Endothelial cell of umbilical vein (primary cell): ENCODE measurements around the gene RMND5B. TPM values are rescaled to one million over a fixed set of nuclear protein-coding genes. Genes with fewer than 3 reads are reported as not detected.

Experiments
- BruUV-seq: library from RNA; stranded (reverse); fragments of 400-500 nt; replicated peaks from 2 replicates; lab custom pipeline; 2021; lab: Mats Ljungman, UMichigan
- CTCF ChIA-PET: fragments of 300-600, 350-600 bp; sonication (Branson Sonifier 250); formaldehyde crosslinking; loops from one replicate; lab custom pipeline; 2021; ENCODE audit warnings: antibody characterized with exemption, inconsistent platforms; lab: Charles Lee
- POLR2A ChIA-PET: fragments of 300-600, 350-600 bp; sonication (Branson Sonifier 250); formaldehyde crosslinking; loops from one replicate; lab custom pipeline; 2021; ENCODE audit warnings: antibody characterized with exemption, inconsistent platforms; lab: Charles Lee
- DNase-seq: peaks from one replicate; pipeline ENCODE4 v3.0.0-alpha.2; 2011; ENCODE audit warnings: low read depth, low spot score
- FAIRE-seq: peaks from 2 replicates; lab custom pipeline; 2011; peaks lifted over from hg19 to GRCh38; lab: Jason Lieb, UNC
- H2AFZ ChIP-seq: 2 replicates; pipeline ENCODE4 v1.6.0; 2012; ENCODE audit warnings: low read depth, low read length, control low read depth, inconsistent platforms
- H3K27ac ChIP-seq: 2 replicates; pipeline ENCODE4 v1.5.1; 2011; ENCODE audit warnings: low read depth, mild to moderate bottlenecking, control low read depth, low read length, moderate library complexity; ENCODE audit not compliant: insufficient read depth
- H3K27me3 ChIP-seq, 2 experiments: 2 replicates each; pipeline versions ENCODE4 v1.6.0 to v1.6.1; 2011; ENCODE audit warnings: low read length in 2 of 2, mixed read lengths in 1 of 2; ENCODE audit not compliant: control insufficient read depth in 2 of 2, insufficient read depth in 2 of 2
- H3K36me3 ChIP-seq, 2 experiments: 2 replicates in 1 of 2; 3 replicates in 1 of 2; pipeline ENCODE4 v1.5.1; 2011; ENCODE audit warnings: low read length in 2 of 2, mild to moderate bottlenecking in 1 of 2, moderate library complexity in 1 of 2; ENCODE audit not compliant: control insufficient read depth in 2 of 2, insufficient read depth in 2 of 2; ENCODE audit errors: extremely low read depth in 1 of 2
- H3K4me1 ChIP-seq: 3 replicates; pipeline ENCODE4 v1.5.1; 2011; ENCODE audit warnings: mild to moderate bottlenecking, low read length; ENCODE audit not compliant: control insufficient read depth, insufficient read depth; ENCODE audit errors: extremely low read depth
- H3K4me2 ChIP-seq: 2 replicates; pipeline ENCODE4 v1.6.1; 2011; ENCODE audit warnings: low read length, control low read depth, mixed read lengths; ENCODE audit not compliant: insufficient read depth
- H3K4me3 ChIP-seq, 3 experiments: fragments of 200-600 bp in 1 of 3; sonication (generic), shearing (Covaris generic) in 1 of 3; replicated peaks in 1 of 3; 2 replicates each; pipeline ENCODE4 v1.5.1; 2011 to 2016; ENCODE audit warnings: control low read depth in 3 of 3, low read length in 3 of 3, mild to moderate bottlenecking in 2 of 3, inconsistent platforms in 1 of 3, low read depth in 1 of 3, moderate library complexity in 1 of 3; ENCODE audit not compliant: insufficient read depth in 1 of 3
- H3K79me2 ChIP-seq: 2 replicates; pipeline ENCODE4 v1.6.0; 2012; ENCODE audit warnings: low read length, inconsistent platforms; ENCODE audit not compliant: control insufficient read depth, insufficient read depth
- H3K9ac ChIP-seq: replicated peaks from 2 replicates; pipeline ENCODE3; 2011; ENCODE audit warnings: low read length, control low read depth; ENCODE audit not compliant: insufficient read depth; ENCODE audit errors: extremely low read depth
- H3K9me1 ChIP-seq: replicated peaks from 3 replicates; pipeline ENCODE4 v1.6.0; 2011; ENCODE audit warnings: mild to moderate bottlenecking, low read length; ENCODE audit not compliant: control insufficient read depth, insufficient read depth; ENCODE audit errors: extremely low read depth
- H3K9me3 ChIP-seq: replicated peaks from 2 replicates; pipeline ENCODE4 v1.5.1; 2012; ENCODE audit warnings: low read length, inconsistent platforms; ENCODE audit not compliant: control insufficient read depth, insufficient read depth
- H4K20me1 ChIP-seq: replicated peaks from 2 replicates; pipeline ENCODE3; 2011; ENCODE audit warnings: mild to moderate bottlenecking, low read length; ENCODE audit not compliant: control insufficient read depth, insufficient read depth; ENCODE audit errors: extremely low read depth
- EZH2 ChIP-seq: IDR thresholded peaks from 2 replicates; pipeline ENCODE4 v1.6.1; 2012; ENCODE audit warnings: borderline replicate concordance, low read depth, mild to moderate bottlenecking, moderate library complexity, low read length, inconsistent platforms; ENCODE audit not compliant: severe bottlenecking
- FOS ChIP-seq: IDR thresholded peaks from 2 replicates; pipeline ENCODE4 v1.6.1; 2011; ENCODE audit warnings: mild to moderate bottlenecking, low read length, moderate library complexity, borderline replicate concordance; ENCODE audit not compliant: insufficient read depth
- GATA2 ChIP-seq: IDR thresholded peaks from 2 replicates; pipeline ENCODE4 v1.7.0; 2011; ENCODE audit warnings: low read depth, mild to moderate bottlenecking, moderate library complexity, mixed read lengths, low read length; ENCODE audit not compliant: insufficient read length, insufficient read depth
- JUN ChIP-seq: IDR thresholded peaks from 2 replicates; pipeline ENCODE4 v1.6.1; 2011; ENCODE audit warnings: borderline replicate concordance, low read depth; ENCODE audit not compliant: insufficient read length, insufficient read depth
- MAX ChIP-seq: IDR thresholded peaks from 2 replicates; pipeline ENCODE4 v1.6.1; 2011; ENCODE audit not compliant: insufficient read depth, insufficient read length
- MYC ChIP-seq: IDR thresholded peaks from one replicate; pipeline ENCODE4 v1.6.1; 2011; ENCODE audit warnings: mild to moderate bottlenecking, low read depth, low read length
- POLR2A ChIP-seq: IDR thresholded peaks from 2 replicates; pipeline ENCODE4 v1.6.1; 2012; ENCODE audit warnings: low read depth, mild to moderate bottlenecking, control low read depth, low read length
- POLR2AphosphoS5 ChIP-seq: IDR thresholded peaks from 2 replicates; pipeline ENCODE4 v1.6.1; 2012; ENCODE audit warnings: low read depth, mild to moderate bottlenecking, control low read depth, low read length, moderate library complexity; ENCODE audit not compliant: insufficient read depth
- dilution Hi-C: fragments of 300-500 bp; cut with MboI; formaldehyde crosslinking; loops from one replicate; pipeline ENCODE4 v1.15.0; 2019; ENCODE audit warnings: low sequenced_read_pairs; ENCODE audit not compliant: extremely low pct_ligation_motif_present
- intact Hi-C: fragments of 100-400 bp; cut with micrococcal nuclease; formaldehyde crosslinking; loops from one replicate; pipeline ENCODE4 v1.10.0; 2022
- polyA plus RNA-seq, 4 experiments: library from polyadenylated mRNA; depleted of rRNA in 3 of 4; stranded (reverse) in 3 of 4; unstranded in 1 of 4; fragments of >200 nt; gene quantifications; 2 replicates each; pipeline versions ENCODE4 v1.2.1 to v1.2.3, GENCODE V29; 2011 to 2012; ENCODE audit warnings: missing spikeins in 1 of 4
- total RNA-seq: library from RNA; stranded (reverse); gene quantifications from 2 replicates; pipeline ENCODE4 v1.2.3, GENCODE V29; 2021
- TF ChIP-seq, protein P1 (sequence below), 2 donors: IDR thresholded peaks; 1 replicate in 1 of 2; 2 replicates in 1 of 2; pipeline ENCODE4 v1.5.1; 2011; ENCODE audit warnings: low read length in 2 of 2, mild to moderate bottlenecking in 2 of 2, moderate library complexity in 2 of 2, control low read depth in 1 of 2, inconsistent platforms in 1 of 2, low read depth in 1 of 2; ENCODE audit not compliant: insufficient read depth in 1 of 2; ENCODE audit errors: extremely low read depth in 1 of 2

Gene RMND5B
- total and polyA plus RNA-seq, 2 donors (not counting 3 experiments of a cell fraction or from before 2014, with no cell fraction given): 38.2 to 40.2 TPM

- BruUV-seq: no TSS peak
- no peak overlapping the region for H3K4me3 ChIP-seq
- H3K36me3 ChIP-seq: peaks cover 0 to 25% of the 10 kb centered on the region in 2 experiments
- no peaks in the 10 kb centered on the region for H4K20me1 ChIP-seq
- CTCF ChIA-PET: interaction anchor here (11.5 kb wide), 1 partner anchor 65 kb away, joined by 200 read pairs; no protein-coding TSS in a partner anchor
- dilution Hi-C loops: no loop called here
- POLR2A ChIA-PET: no interaction called here
- H3K79me2 ChIP-seq: no peaks in the 10 kb centered on the region
- DNase-seq: no peak
- peak; percentile 38 for FAIRE-seq
- H3K9ac ChIP-seq: no peak overlapping the region
- intact Hi-C loops: no loop called here
- H3K4me1 ChIP-seq: no peaks in the 10 kb centered on the region
- no peak overlapping the region for H3K4me2 ChIP-seq
- H3K9me3 ChIP-seq: no peaks in the 10 kb centered on the region
- no peak overlapping the region for H2AFZ ChIP-seq
- no peaks in the 10 kb centered on the region for H3K9me1 ChIP-seq
- no peak overlapping the region for H3K27ac ChIP-seq
- H3K27me3 ChIP-seq: no peaks in the 10 kb centered on the region
- no peak for TF ChIP-seq POLR2A
- TF ChIP-seq EZH2: no peak
- TF ChIP-seq GATA2: no peak
- no peak for TF ChIP-seq FOS
- TF ChIP-seq POLR2AphosphoS5: no peak
- TF ChIP-seq MYC: no peak
- TF ChIP-seq, protein P1, sequence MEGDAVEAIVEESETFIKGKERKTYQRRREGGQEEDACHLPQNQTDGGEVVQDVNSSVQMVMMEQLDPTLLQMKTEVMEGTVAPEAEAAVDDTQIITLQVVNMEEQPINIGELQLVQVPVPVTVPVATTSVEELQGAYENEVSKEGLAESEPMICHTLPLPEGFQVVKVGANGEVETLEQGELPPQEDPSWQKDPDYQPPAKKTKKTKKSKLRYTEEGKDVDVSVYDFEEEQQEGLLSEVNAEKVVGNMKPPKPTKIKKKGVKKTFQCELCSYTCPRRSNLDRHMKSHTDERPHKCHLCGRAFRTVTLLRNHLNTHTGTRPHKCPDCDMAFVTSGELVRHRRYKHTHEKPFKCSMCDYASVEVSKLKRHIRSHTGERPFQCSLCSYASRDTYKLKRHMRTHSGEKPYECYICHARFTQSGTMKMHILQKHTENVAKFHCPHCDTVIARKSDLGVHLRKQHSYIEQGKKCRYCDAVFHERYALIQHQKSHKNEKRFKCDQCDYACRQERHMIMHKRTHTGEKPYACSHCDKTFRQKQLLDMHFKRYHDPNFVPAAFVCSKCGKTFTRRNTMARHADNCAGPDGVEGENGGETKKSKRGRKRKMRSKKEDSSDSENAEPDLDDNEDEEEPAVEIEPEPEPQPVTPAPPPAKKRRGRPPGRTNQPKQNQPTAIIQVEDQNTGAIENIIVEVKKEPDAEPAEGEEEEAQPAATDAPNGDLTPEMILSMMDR (IDR thresholded peaks at IDR 0.05; ENCODE audit: extremely low read depth in 1 of 2, insufficient read depth in 1 of 2, low read depth in 1 of 2, low read length in 2 of 2): no peak
- no peak for TF ChIP-seq JUN
- no peak for TF ChIP-seq MAX
Measured at GRCh38 chr5:178141550-178141949, 10.7 kb downstream of the RMND5B start.
